ENCODE results near the gene ZFYVE19.

GRCh38 chr15:40812721-40813425, 6.0 kb downstream of the ZFYVE19 start:
- TF ChIP-seq CTCF (IDR thresholded peaks at IDR 0.05) = no peak
- no peak for TF ChIP-seq POLR2A (IDR thresholded peaks at IDR 0.05)
- no peak for TF ChIP-seq EP300 (IDR thresholded peaks at IDR 0.05; ENCODE audit: low read depth)

Measured in transverse colon (tissue), 3 donors.